ENCODE results near the gene LGR4. TPM values are rescaled to one million over a fixed set of nuclear protein-coding genes. Genes with fewer than 3 reads are reported as not detected.

The LGR4 gene
- total and polyA plus RNA-seq, 9 of the 15 experiments (the other 6 are each of a cell fraction or from before 2014, with no cell fraction given) = 0.94 to 10.1 (median 5.8) TPM

DNA sequence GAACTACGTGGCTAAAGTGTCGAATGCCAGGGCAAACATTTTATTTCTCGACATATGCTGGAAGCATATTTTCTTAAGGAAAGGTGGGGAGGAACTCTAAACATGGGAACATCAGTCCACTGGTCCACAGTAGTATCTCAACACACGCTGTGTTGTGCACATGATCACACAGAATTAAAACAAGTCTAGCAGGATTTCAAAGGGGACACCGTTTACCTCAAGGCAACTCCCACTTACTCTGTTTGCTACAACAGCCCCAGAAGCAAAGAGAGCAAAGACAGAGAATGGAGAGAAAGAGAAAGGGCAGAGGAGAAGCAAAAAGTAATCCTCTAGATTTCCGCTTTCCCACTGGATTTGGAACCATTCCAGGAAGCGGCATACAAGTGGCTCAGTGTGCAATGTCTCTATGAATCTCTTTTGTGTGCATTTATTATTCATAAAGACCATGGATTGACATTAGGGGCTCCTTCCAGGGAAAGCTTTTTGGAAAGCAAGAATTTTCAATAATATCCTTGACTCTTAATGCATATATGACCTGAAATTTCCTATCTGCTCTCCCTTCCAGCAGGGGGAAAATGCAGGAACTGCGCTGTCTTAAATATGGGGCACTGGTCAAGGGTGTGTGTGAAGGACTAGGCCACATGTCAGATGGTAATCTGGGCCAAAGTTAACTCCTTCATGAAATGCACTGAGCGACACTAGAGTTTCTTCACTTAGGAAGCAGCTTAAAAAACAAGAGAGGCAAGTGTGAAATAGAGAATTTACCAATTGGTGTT lies 74.8 kb downstream of the LGR4 start (continued):
- TF ChIP-seq RREB1 (CRISPR knock-in tag; IDR thresholded peaks at IDR 0.05) (no peak), ZNF384 (IDR thresholded peaks at IDR 0.05; ENCODE audit: low read depth, low read length) (no peak), SIRT6 (IDR thresholded peaks at IDR 0.05; ENCODE audit: low read depth, low read length) (no peak), ZNF24 (IDR thresholded peaks at IDR 0.05) (no peak), PYGO2 (tag; IDR thresholded peaks at IDR 0.05) (no peak), ATF2 (CRISPR knock-in tag; IDR thresholded peaks at IDR 0.05) (no peak), ZEB2 (IDR thresholded peaks at IDR 0.05) (no peak), ZNF316 (IDR thresholded peaks at IDR 0.05) (no peak), BCL6 (CRISPR knock-in tag; IDR thresholded peaks at IDR 0.05) (no peak), HNRNPUL1 (IDR thresholded peaks at IDR 0.05; ENCODE audit: low read length) (no peak), RBFOX2 (IDR thresholded peaks at IDR 0.05; ENCODE audit: low read depth, low read length) (no peak), TCF7 (IDR thresholded peaks at IDR 0.05; ENCODE audit: borderline replicate concordance) (no peak), DMBX1 (CRISPR knock-in tag; IDR thresholded peaks at IDR 0.05; ENCODE audit: borderline replicate concordance) (0 out of 2 replicates have a peak, but pooled peaks have one; percentile 37), PCBP1 (IDR thresholded peaks at IDR 0.05; ENCODE audit: low read depth, low read length, poor library complexity, severe bottlenecking) (no peak), CBX5 (IDR thresholded peaks at IDR 0.05; ENCODE audit: borderline replicate concordance, low read depth) (no peak), ZNF253 (CRISPR knock-in tag; conservative IDR thresholded peaks at IDR 0.05) (no peak), POU5F1 (IDR thresholded peaks at IDR 0.05; ENCODE audit: borderline replicate concordance, low read depth, low read length, partially characterized antibody) (no peak), RFX5 (IDR thresholded peaks at IDR 0.05; ENCODE audit: low read depth, low read length) (no peak)
- TF ChIP-seq, protein P1, sequence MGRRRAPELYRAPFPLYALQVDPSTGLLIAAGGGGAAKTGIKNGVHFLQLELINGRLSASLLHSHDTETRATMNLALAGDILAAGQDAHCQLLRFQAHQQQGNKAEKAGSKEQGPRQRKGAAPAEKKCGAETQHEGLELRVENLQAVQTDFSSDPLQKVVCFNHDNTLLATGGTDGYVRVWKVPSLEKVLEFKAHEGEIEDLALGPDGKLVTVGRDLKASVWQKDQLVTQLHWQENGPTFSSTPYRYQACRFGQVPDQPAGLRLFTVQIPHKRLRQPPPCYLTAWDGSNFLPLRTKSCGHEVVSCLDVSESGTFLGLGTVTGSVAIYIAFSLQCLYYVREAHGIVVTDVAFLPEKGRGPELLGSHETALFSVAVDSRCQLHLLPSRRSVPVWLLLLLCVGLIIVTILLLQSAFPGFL (CRISPR knock-in tag; IDR thresholded peaks at IDR 0.05) = no peak
- TF ChIP-seq, protein P2, sequence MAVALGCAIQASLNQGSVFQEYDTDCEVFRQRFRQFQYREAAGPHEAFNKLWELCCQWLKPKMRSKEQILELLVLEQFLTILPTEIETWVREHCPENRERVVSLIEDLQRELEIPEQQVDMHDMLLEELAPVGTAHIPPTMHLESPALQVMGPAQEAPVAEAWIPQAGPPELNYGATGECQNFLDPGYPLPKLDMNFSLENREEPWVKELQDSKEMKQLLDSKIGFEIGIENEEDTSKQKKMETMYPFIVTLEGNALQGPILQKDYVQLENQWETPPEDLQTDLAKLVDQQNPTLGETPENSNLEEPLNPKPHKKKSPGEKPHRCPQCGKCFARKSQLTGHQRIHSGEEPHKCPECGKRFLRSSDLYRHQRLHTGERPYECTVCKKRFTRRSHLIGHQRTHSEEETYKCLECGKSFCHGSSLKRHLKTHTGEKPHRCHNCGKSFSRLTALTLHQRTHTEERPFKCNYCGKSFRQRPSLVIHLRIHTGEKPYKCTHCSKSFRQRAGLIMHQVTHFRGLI (CRISPR knock-in tag; IDR thresholded peaks at IDR 0.05) = 0 out of 2 replicates have a peak, but pooled peaks have one; percentile 9
